Transverse colon (tissue), 4 donors: ENCODE results near the gene TRIM37. TPM values are rescaled to one million over a fixed set of nuclear protein-coding genes. Genes with fewer than 3 reads are reported as not detected.

ENCODE experiments used
- DNase-seq: peaks from one replicate; pipeline ENCODE4 v3.0.0-alpha.2; 2019
- H3K27ac ChIP-seq, 4 donors: fragments of 200-600 bp; sonication (generic); 2 replicates each; pipeline ENCODE4 v1.5.1; 2016 to 2018; ENCODE audit warnings: inconsistent platforms in 4 of 4
- H3K27me3 ChIP-seq: fragments of 200-600 bp; sonication (generic); 2 replicates; pipeline ENCODE4 v1.5.1; 2017; ENCODE audit warnings: inconsistent platforms
- H3K36me3 ChIP-seq, 4 donors: fragments of 200-600 bp; sonication (generic); 2 replicates each; pipeline ENCODE4 v1.5.1; 2017 to 2019; ENCODE audit warnings: inconsistent platforms in 4 of 4
- H3K4me1 ChIP-seq, 4 donors: fragments of 200-600 bp; sonication (generic); 2 replicates each; pipeline ENCODE4 v1.5.1; 2017 to 2020; ENCODE audit warnings: inconsistent platforms in 4 of 4
- H3K4me3 ChIP-seq, 4 donors: fragments of 200-600 bp; sonication (generic); 1 replicate in 1 of 4; 2 replicates in 3 of 4; pipeline versions ENCODE4 v1.5.1 to v1.6.1; 2017 to 2019; ENCODE audit warnings: inconsistent platforms in 4 of 4
- H3K9me3 ChIP-seq, 2 donors: fragments of 200-600 bp; sonication (generic); 2 replicates each; pipeline ENCODE4 v1.5.1; 2017 to 2019; ENCODE audit warnings: inconsistent platforms in 2 of 2
- CTCF ChIP-seq, 5 experiments: fragments of 200-600 bp in 3 of 5; fragments of 450-650 bp in 2 of 5; sonication (generic) in 3 of 5; IDR thresholded peaks; 1 replicate in 2 of 5; 2 replicates in 3 of 5; pipeline ENCODE4 v1.5.1; 2016 to 2017; ENCODE audit warnings: antibody characterized with exemption in 5 of 5, inconsistent platforms in 3 of 5, mild to moderate bottlenecking in 2 of 5, moderate library complexity in 1 of 5
- EP300 ChIP-seq: sonication (generic); formaldehyde crosslinking; IDR thresholded peaks from one replicate; pipeline ENCODE4 v1.6.1; 2017; ENCODE audit warnings: antibody characterized with exemption, low read depth
- POLR2A ChIP-seq: fragments of 450-650 bp; IDR thresholded peaks from one replicate; pipeline ENCODE4 v1.6.1; 2016; ENCODE audit warnings: antibody characterized with exemption, mild to moderate bottlenecking, moderate library complexity
- POLR2AphosphoS5 ChIP-seq, 3 donors: sonication (generic); formaldehyde crosslinking; IDR thresholded peaks; one replicate each; pipeline ENCODE4 v1.6.1; 2016; ENCODE audit warnings: antibody characterized with exemption in 3 of 3
- WGBS, 2 donors: methylation state at CpG; one replicate each; pipeline ENCODE4 v1.1.5; 2018; ENCODE audit warnings: low coverage in 1 of 2; 5-methylcytosine and 5-hydroxymethylcytosine counted together
- in situ Hi-C, 4 donors: fragments of 200-750 bp; cut with MboI; loops; one replicate each; pipeline versions ENCODE4 v1.15.0 to v1.15.1; 2017; ENCODE audit warnings: low sequenced_read_pairs in 3 of 4, low pct_ligation_motif_present in 1 of 4, low pct_unique_long_range_greater_than_20kb in 1 of 4
- intact Hi-C: fragments of 100-400 bp; cut with DNase I; formaldehyde crosslinking; loops from one replicate; pipeline ENCODE4 v1.15.1; 2023; ENCODE audit warnings: low total_unique reads
- total RNA-seq, 4 donors: library from RNA; depleted of rRNA; stranded (reverse); fragments of >200 nt; gene quantifications; one replicate each; pipeline ENCODE4 v1.1.0, GENCODE V29; 2016

The TRIM37 gene
- total RNA-seq, 4 donors from 2014 or later, result 2.2 to 18.3 (median 14.7) TPM

- Histone ChIP-seq H3K36me3 (peaks cover 0 to 22% (median 5%) of the 10 kb centered on the region in 4 donors), H3K9me3 (no peaks in the 10 kb centered on the region), H3K27ac (no peak overlapping the region), H3K4me3 (no peak overlapping the region), H3K27me3 (no peaks in the 10 kb centered on the region), H3K4me1 (no peaks in the 10 kb centered on the region)
- 53 to 63% methylated on average over 1 of the region's 1 CpG for WGBS, 2 donors
- in situ Hi-C loops, result loop anchor here in 1 of 4 donors (25.0 kb wide), 1 partner anchor 112 kb away; no protein-coding TSS in a partner anchor
- TF ChIP-seq CTCF (IDR thresholded peaks at IDR 0.05), result no peak
- TF ChIP-seq POLR2A, result no peak
- no peak for TF ChIP-seq POLR2AphosphoS5 (IDR thresholded peaks at IDR 0.05)
- TF ChIP-seq EP300, result no peak
- intact Hi-C loops, result no loop called here
- DNase-seq, result no peak
Observed at GRCh38 chr17:59049798-59050197, 56.9 kb downstream of the TRIM37 start.

DNA sequence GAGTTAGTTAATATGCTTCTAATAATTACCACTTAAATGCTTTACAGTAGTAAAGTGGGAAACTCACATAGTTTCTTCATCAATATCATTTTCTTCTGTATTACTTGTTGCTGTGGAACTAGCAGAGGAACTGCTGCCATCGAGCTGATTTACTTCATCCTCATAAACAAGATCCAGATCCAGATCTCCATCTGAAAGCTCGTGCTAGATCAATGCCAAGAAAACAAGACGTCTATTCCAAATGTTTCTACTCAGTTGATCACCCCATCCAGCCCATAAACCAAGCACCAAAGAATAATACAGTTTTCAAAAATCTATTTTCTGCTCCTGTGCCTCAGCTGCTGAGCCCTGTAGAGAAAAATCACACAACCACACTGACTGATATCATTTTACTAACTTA, 59.1 kb downstream of the TRIM37 start:
- intact Hi-C loops, result no loop called here
- Histone ChIP-seq H3K9me3 (no peaks in the 10 kb centered on the region), H3K36me3 (peaks cover 0 to 24% (median 5%) of the 10 kb centered on the region in 4 donors), H3K27me3 (no peaks in the 10 kb centered on the region), H3K4me1 (no peaks in the 10 kb centered on the region), H3K27ac (no peak overlapping the region), H3K4me3 (no peak overlapping the region)
- no peak for TF ChIP-seq CTCF (IDR thresholded peaks at IDR 0.05)
- no peak for TF ChIP-seq POLR2AphosphoS5 (IDR thresholded peaks at IDR 0.05)
- no peak for TF ChIP-seq EP300
- no peak for TF ChIP-seq POLR2A
- in situ Hi-C loops, result loop anchor here in 1 of 4 donors (25.0 kb wide), 1 partner anchor 110 kb away; no protein-coding TSS in a partner anchor
- 52 to 62% methylated on average over 3 of the region's 3 CpGs for WGBS, 2 donors
- DNase-seq, result no peak

- Histone ChIP-seq H3K4me3 (no peak overlapping the region), H3K27me3 (no peaks in the 10 kb centered on the region), H3K4me1 (no peaks in the 10 kb centered on the region), H3K27ac (no peak overlapping the region), H3K36me3 (peaks cover 0 to 27% (median 8%) of the 10 kb centered on the region in 4 donors), H3K9me3 (no peaks in the 10 kb centered on the region)
- intact Hi-C loops (no loop called here), in situ Hi-C loops (loop anchor here in 1 of 4 donors (25.0 kb wide), 1 partner anchor 109 kb away; no protein-coding TSS in a partner anchor)
- TF ChIP-seq EP300 (no peak), POLR2A (no peak), POLR2AphosphoS5 (IDR thresholded peaks at IDR 0.05) (no peak), CTCF (IDR thresholded peaks at IDR 0.05) (no peak)
- WGBS, 2 donors, result 86 to 90% methylated on average over 3 to 4 of the region's 4 CpGs
- no peak for DNase-seq
Observed at GRCh38 chr17:59046192-59046591, 60.5 kb downstream of the TRIM37 start.

DNA sequence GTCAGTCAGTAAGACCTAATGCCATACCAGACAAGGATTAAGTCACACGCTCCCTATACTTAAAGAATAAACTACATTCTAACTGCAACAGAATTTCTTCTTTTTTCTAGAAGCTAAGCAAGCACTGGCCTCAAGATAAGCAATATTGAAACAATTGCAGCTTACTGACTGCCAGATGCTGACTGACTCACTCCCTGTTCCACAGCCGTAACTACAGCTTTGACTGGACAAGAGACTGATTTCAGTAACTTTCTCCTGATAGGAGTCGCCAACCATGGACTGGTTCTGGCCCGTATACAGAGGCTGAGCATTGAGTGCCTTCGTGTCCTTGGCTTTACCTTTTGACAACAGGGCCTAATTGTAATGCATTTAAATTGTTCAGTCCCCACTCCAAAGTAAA, 67.9 kb downstream of the TRIM37 start:
- no peaks in the 10 kb centered on the region for H3K9me3 ChIP-seq
- 73 to 78% methylated on average over 2 to 5 of the region's 5 CpGs for WGBS, 2 donors
- H3K4me1 ChIP-seq, result no peaks in the 10 kb centered on the region
- no peak for DNase-seq
- H3K27ac ChIP-seq, result no peak overlapping the region
- intact Hi-C loops, result no loop called here
- H3K27me3 ChIP-seq, result no peaks in the 10 kb centered on the region
- H3K4me3 ChIP-seq, result no peak overlapping the region
- H3K36me3 ChIP-seq, result peaks cover 0 to 17% (median 8%) of the 10 kb centered on the region in 4 donors
- TF ChIP-seq POLR2AphosphoS5 (IDR thresholded peaks at IDR 0.05), result no peak
- TF ChIP-seq POLR2A, result no peak
- TF ChIP-seq EP300, result no peak
- no peak for TF ChIP-seq CTCF (IDR thresholded peaks at IDR 0.05)
- in situ Hi-C loops, result loop anchor here in 1 of 4 donors (25.0 kb wide), 1 partner anchor 101 kb away; no protein-coding TSS in a partner anchor
